ENCODE measurements around the gene CDH16.

DNA sequence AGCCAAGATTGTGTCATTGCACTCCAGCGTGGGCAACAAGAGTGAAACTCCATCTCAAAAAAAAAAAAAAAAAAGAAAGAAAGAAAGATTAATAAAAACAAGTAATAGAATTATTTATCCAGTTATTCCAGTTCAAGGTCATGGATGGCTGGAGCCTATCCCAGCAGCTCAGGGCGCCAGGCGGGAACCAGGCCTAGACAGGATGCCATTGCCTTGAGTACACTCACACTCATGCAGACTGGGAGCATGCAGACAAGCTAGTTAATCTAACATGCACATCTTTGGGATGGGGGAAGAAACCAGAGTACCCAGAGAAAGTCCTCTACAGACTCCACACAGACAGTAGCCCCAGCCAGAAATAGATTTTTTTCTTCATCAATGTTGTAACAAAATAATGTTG, 20.5 kb downstream of the CDH16 start:
- no peak for TF ChIP-seq CTCF (conservative IDR thresholded peaks at IDR 0.05)
- no peak for TF ChIP-seq ZFX (IDR thresholded peaks at IDR 0.05)
